GM12865 (cell line): ENCODE measurements around the gene PNPLA3.

ENCODE experiments used
- DNase-seq: peaks from one replicate; pipeline ENCODE4 v3.0.0; 2010; ENCODE audit warnings: low read depth
- H3K4me3 ChIP-seq: 2 replicates; pipeline ENCODE4 v1.5.1; 2011; ENCODE audit warnings: mild to moderate bottlenecking, low read depth, low read length, control low read depth
- TF ChIP-seq, protein P1 (sequence below): IDR thresholded peaks from 2 replicates; pipeline ENCODE4 v1.5.1; 2011; ENCODE audit warnings: low read length, control low read depth, low read depth, inconsistent platforms; ENCODE audit not compliant: insufficient read depth; ENCODE audit errors: missing control alignments

PNPLA3 gene

GRCh38 chr22:43980996-43981395 is 57.4 kb downstream of the PNPLA3 start:
- no peak for DNase-seq
- H3K4me3 ChIP-seq: no peak overlapping the region
- TF ChIP-seq, protein P1, sequence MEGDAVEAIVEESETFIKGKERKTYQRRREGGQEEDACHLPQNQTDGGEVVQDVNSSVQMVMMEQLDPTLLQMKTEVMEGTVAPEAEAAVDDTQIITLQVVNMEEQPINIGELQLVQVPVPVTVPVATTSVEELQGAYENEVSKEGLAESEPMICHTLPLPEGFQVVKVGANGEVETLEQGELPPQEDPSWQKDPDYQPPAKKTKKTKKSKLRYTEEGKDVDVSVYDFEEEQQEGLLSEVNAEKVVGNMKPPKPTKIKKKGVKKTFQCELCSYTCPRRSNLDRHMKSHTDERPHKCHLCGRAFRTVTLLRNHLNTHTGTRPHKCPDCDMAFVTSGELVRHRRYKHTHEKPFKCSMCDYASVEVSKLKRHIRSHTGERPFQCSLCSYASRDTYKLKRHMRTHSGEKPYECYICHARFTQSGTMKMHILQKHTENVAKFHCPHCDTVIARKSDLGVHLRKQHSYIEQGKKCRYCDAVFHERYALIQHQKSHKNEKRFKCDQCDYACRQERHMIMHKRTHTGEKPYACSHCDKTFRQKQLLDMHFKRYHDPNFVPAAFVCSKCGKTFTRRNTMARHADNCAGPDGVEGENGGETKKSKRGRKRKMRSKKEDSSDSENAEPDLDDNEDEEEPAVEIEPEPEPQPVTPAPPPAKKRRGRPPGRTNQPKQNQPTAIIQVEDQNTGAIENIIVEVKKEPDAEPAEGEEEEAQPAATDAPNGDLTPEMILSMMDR: no peak

GRCh38 chr22:43983808-43984207 is 60.2 kb downstream of the PNPLA3 start:
- TF ChIP-seq, protein P1: no peak
- no peak overlapping the region for H3K4me3 ChIP-seq
- no peak for DNase-seq

DNA sequence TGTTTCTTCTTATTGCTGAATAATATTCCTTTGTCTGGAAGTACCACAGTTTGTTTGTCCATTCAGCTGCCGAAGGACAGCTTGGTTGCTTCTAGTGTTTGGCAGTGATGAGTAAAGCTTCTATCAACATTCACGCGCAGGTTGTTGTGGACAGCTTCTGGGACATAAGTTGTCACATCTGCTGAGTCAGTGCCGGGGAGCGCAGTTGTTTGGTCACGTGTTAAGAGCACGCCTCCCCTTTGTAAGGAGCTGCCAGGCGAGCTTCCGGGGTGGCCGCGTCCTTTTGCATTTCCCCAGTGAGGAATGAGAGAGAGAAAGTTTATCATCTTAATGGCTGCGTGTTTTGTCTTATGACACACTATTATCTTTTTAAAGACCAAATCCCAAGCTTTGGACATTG is 61.9 kb downstream of the PNPLA3 start:
- no peak for DNase-seq

DNA sequence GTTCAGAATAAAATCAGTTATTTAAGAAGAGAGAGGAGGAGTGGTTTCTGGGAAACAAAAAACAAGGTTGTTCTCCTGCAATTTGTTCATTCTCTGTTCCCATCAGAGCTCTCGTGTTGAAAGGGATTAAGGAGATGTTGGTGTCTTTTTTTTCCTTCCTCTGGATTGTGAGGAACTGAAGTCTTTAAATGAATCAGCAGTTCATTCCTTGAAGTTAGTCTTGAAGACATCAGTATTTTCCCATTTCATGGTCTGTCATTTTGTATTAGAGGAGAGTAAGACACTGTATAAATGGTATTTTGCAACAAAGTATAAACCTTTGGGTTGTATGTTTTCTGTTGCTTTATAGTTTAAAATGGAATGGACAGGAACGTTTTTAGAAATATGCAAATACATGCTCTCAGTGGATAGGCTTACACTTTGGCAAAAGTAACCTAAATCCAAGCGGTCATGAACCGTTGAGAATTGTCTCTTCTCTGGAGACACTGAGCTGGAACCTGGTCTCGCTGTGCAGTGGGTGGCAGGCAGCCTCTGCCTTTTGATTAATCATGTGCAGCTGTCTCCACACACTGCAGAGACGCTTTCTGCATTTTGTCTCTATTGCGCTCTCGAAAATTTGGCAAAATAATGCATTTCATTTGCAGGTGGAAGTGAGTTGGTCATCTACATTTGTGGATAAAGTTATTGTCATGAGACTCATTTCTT is 64.7 kb downstream of the PNPLA3 start:
- TF ChIP-seq, protein P1: no peak
- H3K4me3 ChIP-seq: no peak overlapping the region
- no peak for DNase-seq

More for the DNA sequence above, 61.9 kb downstream of the PNPLA3 start:
- TF ChIP-seq, protein P1: no peak
- H3K4me3 ChIP-seq: no peak overlapping the region

DNA sequence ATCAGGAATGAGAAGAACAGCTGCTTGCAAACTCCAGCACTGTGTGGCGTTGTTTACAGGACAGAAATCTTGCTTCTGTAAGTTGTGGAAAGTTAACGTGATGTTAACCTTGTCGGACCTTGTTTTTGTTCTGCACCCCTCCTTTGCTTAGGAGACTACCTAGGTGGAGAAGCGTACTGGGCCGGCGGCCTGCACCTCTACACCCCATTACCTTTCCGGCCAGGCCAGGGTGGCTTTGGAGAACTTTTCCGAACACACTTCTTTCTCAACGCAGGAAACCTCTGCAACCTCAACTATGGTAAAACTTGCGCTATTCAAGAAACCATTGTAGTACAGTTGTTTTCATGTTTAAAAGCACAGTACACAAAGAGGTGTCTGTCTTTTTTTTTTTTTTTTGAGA is 65.4 kb downstream of the PNPLA3 start:
- no peak for DNase-seq
- H3K4me3 ChIP-seq: no peak overlapping the region
- TF ChIP-seq, protein P1: no peak

DNA sequence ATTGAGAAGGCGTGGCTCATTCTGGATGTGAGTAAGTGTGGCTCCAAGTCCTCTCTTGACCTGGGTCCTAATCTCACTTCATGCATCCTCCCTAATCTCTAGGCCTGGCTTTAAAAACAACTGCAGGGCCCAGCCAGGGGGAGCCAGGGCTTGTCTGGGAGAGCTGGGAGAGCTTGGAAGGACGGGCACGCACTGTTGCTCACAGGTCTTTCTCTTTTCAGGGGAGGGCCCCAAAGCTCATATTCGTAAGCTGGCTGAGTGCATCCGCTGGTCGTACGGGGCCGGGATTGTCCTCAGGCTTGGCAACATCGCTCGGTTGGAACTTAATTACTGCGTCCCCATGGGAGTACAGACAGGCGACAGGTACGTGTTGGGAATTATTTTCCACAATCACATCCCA is 66.4 kb downstream of the PNPLA3 start:
- TF ChIP-seq, protein P1: no peak
- DNase-seq: no peak
- H3K4me3 ChIP-seq: no peak overlapping the region
